Panc1 (cell line): ENCODE results near the gene MYRFL. TPM values are rescaled to one million over a fixed set of nuclear protein-coding genes. Genes with fewer than 3 reads are reported as not detected.

Source experiments
- ATAC-seq: fragments of 200-7000 bp; cut with Tn5 transposase; 2 replicates; pipeline ENCODE4 v1.9.1; 2020; ENCODE audit warnings: mild to moderate bottlenecking, moderate library complexity
- BruUV-seq: library from RNA; stranded (reverse); fragments of 400-500 nt; replicated peaks from 2 replicates; lab custom pipeline; 2021; lab: Mats Ljungman, UMichigan
- CTCF ChIA-PET: fragments of 300-600 bp; sonication (Branson Sonifier 250); formaldehyde crosslinking; loops from one replicate; lab custom pipeline; 2022; ENCODE audit warnings: antibody characterized with exemption; lab: Charles Lee
- POLR2A ChIA-PET: fragments of 300-600 bp; sonication (Branson Sonifier 250); formaldehyde crosslinking; loops from one replicate; lab custom pipeline; 2022; ENCODE audit warnings: antibody characterized with exemption; lab: Charles Lee
- DNase-seq: peaks from one replicate; pipeline ENCODE4 v3.0.0-alpha.2; 2010; ENCODE audit warnings: low read depth, low spot score
- H3K27ac ChIP-seq: 2 replicates; pipeline ENCODE4 v1.5.1; 2011; ENCODE audit warnings: mild to moderate bottlenecking, low read length, inconsistent platforms
- H3K27me3 ChIP-seq: fragments of 200-500 bp; sonication (Bioruptor generic); 2 replicates; pipeline ENCODE4 v1.6.0; 2014; ENCODE audit warnings: low read length, inconsistent platforms; ENCODE audit not compliant: control insufficient read depth, insufficient read depth
- H3K36me3 ChIP-seq: fragments of 200-500 bp; sonication (Bioruptor generic); 2 replicates; pipeline ENCODE4 v1.5.1; 2014; ENCODE audit warnings: inconsistent platforms, mild to moderate bottlenecking, low read length, moderate library complexity; ENCODE audit not compliant: control insufficient read depth, insufficient read depth
- H3K4me1 ChIP-seq: 2 replicates; pipeline ENCODE4 v1.5.1; 2011; ENCODE audit warnings: inconsistent platforms, mild to moderate bottlenecking, low read length, moderate library complexity; ENCODE audit not compliant: control insufficient read depth, insufficient read depth
- H3K4me3 ChIP-seq, 2 experiments: 2 replicates each; pipeline ENCODE4 v1.5.1; 2011 to 2012; ENCODE audit warnings: low read depth in 2 of 2, low read length in 2 of 2, mild to moderate bottlenecking in 2 of 2, inconsistent platforms in 1 of 2, moderate library complexity in 1 of 2
- H3K9me3 ChIP-seq: fragments of 200-500 bp; sonication (Bioruptor generic); 2 replicates; pipeline ENCODE4 v1.5.1; 2014; ENCODE audit warnings: low read depth, mild to moderate bottlenecking, inconsistent platforms, low read length, moderate library complexity; ENCODE audit not compliant: control insufficient read depth, insufficient read depth
- POLR2AphosphoS5 ChIP-seq: IDR thresholded peaks from 2 replicates; pipeline ENCODE4 v1.6.1; 2012; ENCODE audit warnings: mild to moderate bottlenecking, low read depth, low read length, moderate library complexity
- REST ChIP-seq, 2 experiments: IDR thresholded peaks; 2 replicates each; pipeline ENCODE4 v1.6.1; 2011 to 2012; ENCODE audit warnings: low read depth in 2 of 2, control low read depth in 1 of 2, low read length in 1 of 2, mild to moderate bottlenecking in 1 of 2, moderate library complexity in 1 of 2; ENCODE audit not compliant: insufficient read depth in 1 of 2
- SIN3A ChIP-seq: IDR thresholded peaks from 2 replicates; pipeline ENCODE4 v1.6.1; 2012; ENCODE audit warnings: low read depth, mild to moderate bottlenecking, low read length, moderate library complexity, borderline replicate concordance; ENCODE audit not compliant: insufficient read depth
- TCF7L2 ChIP-seq: IDR thresholded peaks from 2 replicates; pipeline ENCODE4 v1.6.1; 2011; ENCODE audit warnings: mild to moderate bottlenecking, low read depth, low read length, inconsistent platforms
- in situ Hi-C: cut with HindIII; loops from 2 replicates; pipeline ENCODE4 v1.10.0; 2016; ENCODE audit warnings: low sequenced_read_pairs, low pct_unique_long_range_greater_than_20kb
- intact Hi-C: fragments of 100-400 bp; cut with micrococcal nuclease; formaldehyde crosslinking; loops from one replicate; pipeline ENCODE4 v1.10.0; 2022; ENCODE audit not compliant: unreplicated experiment
- total RNA-seq: library from RNA; stranded (reverse); gene quantifications from one replicate; pipeline ENCODE4 v1.2.1, GENCODE V29; 2021; ENCODE audit not compliant: unreplicated experiment
- TF ChIP-seq, protein P1 (sequence below): fragments of 450-650 bp; IDR thresholded peaks from 2 replicates; pipeline ENCODE4 v1.5.1; 2017; ENCODE audit warnings: mild to moderate bottlenecking

The MYRFL gene
- total RNA-seq, 1 experiment from 2014 or later = not detected

DNA sequence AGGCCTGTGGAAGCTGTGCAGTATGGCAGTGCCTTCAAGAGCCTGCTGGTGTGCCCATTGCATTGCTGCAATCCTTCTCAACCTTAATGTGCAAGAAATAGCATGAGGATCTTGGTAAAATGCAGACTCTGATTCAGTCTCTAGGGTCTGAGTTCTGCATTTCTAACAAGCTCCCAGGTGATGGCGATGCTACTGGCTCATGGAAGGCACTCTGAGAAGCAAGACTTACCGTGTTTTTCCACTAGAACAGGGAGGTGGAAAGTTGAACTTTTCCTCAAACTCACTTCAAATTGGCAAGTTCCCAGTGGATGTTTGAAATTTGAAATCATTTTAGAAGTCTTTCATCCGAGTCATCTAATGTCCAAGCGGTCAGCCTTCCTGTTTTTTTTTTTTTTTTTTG, 55.5 kb downstream of the MYRFL start:
- H3K27ac ChIP-seq = no peak overlapping the region
- ATAC-seq (no peak), DNase-seq (no peak)
- H3K36me3 ChIP-seq = no peaks in the 10 kb centered on the region
- POLR2A ChIA-PET = no interaction called here
- intact Hi-C loops = loop anchor here (2.0 kb wide), 1 partner anchor 696 kb away; no protein-coding TSS in a partner anchor
- no TSS peak for BruUV-seq
- H3K4me3 ChIP-seq = no peak overlapping the region
- no peaks in the 10 kb centered on the region for H3K4me1 ChIP-seq
- no peak for TF ChIP-seq SIN3A
- TF ChIP-seq, protein P1, sequence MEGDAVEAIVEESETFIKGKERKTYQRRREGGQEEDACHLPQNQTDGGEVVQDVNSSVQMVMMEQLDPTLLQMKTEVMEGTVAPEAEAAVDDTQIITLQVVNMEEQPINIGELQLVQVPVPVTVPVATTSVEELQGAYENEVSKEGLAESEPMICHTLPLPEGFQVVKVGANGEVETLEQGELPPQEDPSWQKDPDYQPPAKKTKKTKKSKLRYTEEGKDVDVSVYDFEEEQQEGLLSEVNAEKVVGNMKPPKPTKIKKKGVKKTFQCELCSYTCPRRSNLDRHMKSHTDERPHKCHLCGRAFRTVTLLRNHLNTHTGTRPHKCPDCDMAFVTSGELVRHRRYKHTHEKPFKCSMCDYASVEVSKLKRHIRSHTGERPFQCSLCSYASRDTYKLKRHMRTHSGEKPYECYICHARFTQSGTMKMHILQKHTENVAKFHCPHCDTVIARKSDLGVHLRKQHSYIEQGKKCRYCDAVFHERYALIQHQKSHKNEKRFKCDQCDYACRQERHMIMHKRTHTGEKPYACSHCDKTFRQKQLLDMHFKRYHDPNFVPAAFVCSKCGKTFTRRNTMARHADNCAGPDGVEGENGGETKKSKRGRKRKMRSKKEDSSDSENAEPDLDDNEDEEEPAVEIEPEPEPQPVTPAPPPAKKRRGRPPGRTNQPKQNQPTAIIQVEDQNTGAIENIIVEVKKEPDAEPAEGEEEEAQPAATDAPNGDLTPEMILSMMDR = peak; percentile 20
- peaks cover 8% of the 10 kb centered on the region; the same call in 1 of the 2 replicates for H3K27me3 ChIP-seq
- in situ Hi-C loops = no loop called here
- CTCF ChIA-PET = interaction anchor here (0.6 to 0.8 kb wide), 2 partner anchors 13 to 57 kb away, joined by 7 to 8 read pairs; no protein-coding TSS in a partner anchor
- H3K9me3 ChIP-seq = no peaks in the 10 kb centered on the region

- in situ Hi-C loops (no loop called here), intact Hi-C loops (loop anchor here (2.0 kb wide), 1 partner anchor 695 kb away; no protein-coding TSS in a partner anchor)
- DNase-seq = no peak
- Histone ChIP-seq H3K36me3 (no peaks in the 10 kb centered on the region), H3K27me3 (peaks cover 12% of the 10 kb centered on the region; the same call in 1 of the 2 replicates), H3K4me3 (no peak overlapping the region), H3K4me1 (no peaks in the 10 kb centered on the region), H3K9me3 (no peaks in the 10 kb centered on the region), H3K27ac (no peak overlapping the region)
- BruUV-seq = no TSS peak
- CTCF ChIA-PET = no interaction called here
- TF ChIP-seq SIN3A (no peak), REST (IDR thresholded peaks at IDR 0.05; ENCODE audit: insufficient read depth in 1 of 2, low read depth in 2 of 2, low read length in 1 of 2) (no peak), POLR2AphosphoS5 (no peak), TCF7L2 (no peak)
- TF ChIP-seq, protein P1 = no peak
- POLR2A ChIA-PET = interaction anchor here (0.5 kb wide), 1 partner anchor 64 kb away, joined by 5 read pairs; no protein-coding TSS in a partner anchor
- ATAC-seq = no peak
Observed at GRCh38 chr12:69881771-69882170, 56.7 kb downstream of the MYRFL start.
